ENCODE results near the gene ZDHHC14. TPM values are rescaled to one million over a fixed set of nuclear protein-coding genes. Genes with fewer than 3 reads are reported as not detected.

ZDHHC14 gene
- total RNA-seq, 2 experiments from 2014 or later, result 1.3 to 1.6 TPM

GRCh38 chr6:157456524-157456829 lies 75.5 kb downstream of the ZDHHC14 start:
- intact Hi-C loops (cut with DNase I, micrococcal nuclease), result no loop called here
- TF ChIP-seq CTCF (IDR thresholded peaks at IDR 0.05), result no peak
- DNase-seq (peak in 4 of 14 experiments; percentile 10 to 35 (median 22)), ATAC-seq (ENCODE audit: poor library complexity) (peak; percentile 59)
- no peak overlapping the region for H3K27ac ChIP-seq (ENCODE audit: low read depth in 1 of 2, low read length in 2 of 2)
- no peaks in the 10 kb centered on the region for H3K27me3 Mint-ChIP-seq
- no peak overlapping the region for H3K4me3 Mint-ChIP-seq
- H3K36me3 Mint-ChIP-seq (ENCODE audit: low read depth), result no peaks in the 10 kb centered on the region
- peaks cover 22% of the 10 kb centered on the region for H3K4me1 Mint-ChIP-seq (ENCODE audit: low read depth)
- ChIA-PET POLR2A (interaction anchor here (0.5 to 1.0 kb wide), 3 partner anchors 13 to 699 kb away, joined by 3 to 4 read pairs (median 3); no protein-coding TSS in a partner anchor), CTCF (no interaction called here)
- peaks cover 19% of the 10 kb centered on the region for H3K4me1 ChIP-seq (ENCODE audit: insufficient read depth, low read length)
- H3K36me3 ChIP-seq (ENCODE audit: insufficient read depth, low read length), result no peaks in the 10 kb centered on the region
- H3K27me3 ChIP-seq (ENCODE audit: control insufficient read depth in 1 of 2, insufficient read depth in 2 of 2, low read length in 2 of 2), result no peaks in the 10 kb centered on the region
- H3K9me3 ChIP-seq (ENCODE audit: control insufficient read depth in 1 of 2, insufficient read depth in 1 of 2, low read length in 2 of 2), result no peaks in the 10 kb centered on the region
- H3K9me3 Mint-ChIP-seq, result no peaks in the 10 kb centered on the region
- H3K4me3 ChIP-seq (ENCODE audit: low read length), result no peak overlapping the region
- no peak overlapping the region for H3K27ac Mint-ChIP-seq

- no peak overlapping the region for H3K4me3 Mint-ChIP-seq
- H3K9me3 Mint-ChIP-seq, result no peaks in the 10 kb centered on the region
- no peaks in the 10 kb centered on the region for H3K9me3 ChIP-seq (ENCODE audit: control insufficient read depth in 1 of 2, insufficient read depth in 1 of 2, low read length in 2 of 2)
- no peak overlapping the region for H3K27ac Mint-ChIP-seq
- intact Hi-C loops (cut with DNase I, micrococcal nuclease), result no loop called here
- no peak for TF ChIP-seq CTCF (IDR thresholded peaks at IDR 0.05)
- H3K36me3 ChIP-seq (ENCODE audit: insufficient read depth, low read length), result no peaks in the 10 kb centered on the region
- peaks cover 22% of the 10 kb centered on the region for H3K4me1 Mint-ChIP-seq (ENCODE audit: low read depth)
- H3K4me1 ChIP-seq (ENCODE audit: insufficient read depth, low read length), result peaks cover 19% of the 10 kb centered on the region
- DNase-seq (no peak), ATAC-seq (ENCODE audit: poor library complexity) (no peak)
- no peaks in the 10 kb centered on the region for H3K27me3 Mint-ChIP-seq
- no peaks in the 10 kb centered on the region for H3K27me3 ChIP-seq (ENCODE audit: control insufficient read depth in 1 of 2, insufficient read depth in 2 of 2, low read length in 2 of 2)
- no peaks in the 10 kb centered on the region for H3K36me3 Mint-ChIP-seq (ENCODE audit: low read depth)
- CTCF ChIA-PET, result no interaction called here
- no peak overlapping the region for H3K27ac ChIP-seq (ENCODE audit: low read depth in 1 of 2, low read length in 2 of 2)
- POLR2A ChIA-PET, result no interaction called here
- no peak overlapping the region for H3K4me3 ChIP-seq (ENCODE audit: low read length)
These were observed 76.8 kb downstream of the ZDHHC14 start for GRCh38 chr6:157457787-157458186.

GRCh38 chr6:157459327-157459726 lies 78.3 kb downstream of the ZDHHC14 start:
- H3K4me3 Mint-ChIP-seq, result no peak overlapping the region
- POLR2A ChIA-PET, result no interaction called here
- no peak for ATAC-seq (ENCODE audit: poor library complexity)

More at GRCh38 chr6:157459327-157459726, 78.3 kb downstream of the ZDHHC14 start:
- Mint-ChIP-seq H3K4me1 (ENCODE audit: low read depth) (peaks cover 22% of the 10 kb centered on the region), H3K27me3 (no peaks in the 10 kb centered on the region), H3K9me3 (no peaks in the 10 kb centered on the region), H3K36me3 (ENCODE audit: low read depth) (no peaks in the 10 kb centered on the region), H3K27ac (no peak overlapping the region)
- Histone ChIP-seq H3K27ac (ENCODE audit: low read depth in 1 of 2, low read length in 2 of 2) (no peak overlapping the region), H3K4me3 (ENCODE audit: low read length) (no peak overlapping the region), H3K9me3 (ENCODE audit: control insufficient read depth in 1 of 2, insufficient read depth in 1 of 2, low read length in 2 of 2) (no peaks in the 10 kb centered on the region), H3K36me3 (ENCODE audit: insufficient read depth, low read length) (no peaks in the 10 kb centered on the region), H3K4me1 (ENCODE audit: insufficient read depth, low read length) (peaks cover 19% of the 10 kb centered on the region), H3K27me3 (ENCODE audit: control insufficient read depth in 1 of 2, insufficient read depth in 2 of 2, low read length in 2 of 2) (no peaks in the 10 kb centered on the region)
- no peak for DNase-seq
- TF ChIP-seq CTCF (IDR thresholded peaks at IDR 0.05), result no peak
- CTCF ChIA-PET, result no interaction called here
- intact Hi-C loops (cut with DNase I, micrococcal nuclease), result no loop called here
